ENCODE data around the gene GOLGA7B.

GOLGA7B gene

GRCh38 chr10:97825020-97825760 is 24.5 kb upstream of the GOLGA7B start:
- Histone ChIP-seq H3K79me1 (replicated peaks; ENCODE audit: low read length, poor library complexity, severe bottlenecking) (no peaks in the 10 kb centered on the region), H2BK15ac (ENCODE audit: low read depth, poor library complexity, severe bottlenecking) (no peak overlapping the region), H3K4ac (ENCODE audit: low read depth in 1 of 2, low read length in 2 of 2) (no peak overlapping the region), H3K4me1 (ENCODE audit: control insufficient read depth, insufficient read depth, low read depth, low read length) (peaks cover 16% of the 10 kb centered on the region), H3K23ac (ENCODE audit: low read length in 2 of 2) (no peak overlapping the region), H3K27me3 (ENCODE audit: control insufficient read depth in 1 of 2, insufficient read depth in 1 of 2, low read length in 2 of 2) (peaks cover 4 to 45% of the 10 kb centered on the region in 2 experiments), H2BK120ac (ENCODE audit: low read depth, low read length) (no peak overlapping the region), H3K9ac (ENCODE audit: low read length) (no peak overlapping the region), H3K18ac (ENCODE audit: low read depth in 1 of 2, low read length in 2 of 2) (no peak overlapping the region), H2AFZ (ENCODE audit: low read depth, low read length) (no peak overlapping the region), H2BK5ac (ENCODE audit: low read depth, low read length, poor library complexity, severe bottlenecking) (no peak overlapping the region), H4K91ac (ENCODE audit: low read length) (no peak overlapping the region), H2BK12ac (ENCODE audit: low read length in 2 of 2) (no peak overlapping the region), H3K14ac (ENCODE audit: low read length in 2 of 2) (no peak overlapping the region), H3K4me3 (ENCODE audit: insufficient read depth in 1 of 2, low read depth in 1 of 2, low read length in 2 of 2) (no peak overlapping the region), H3K36me3 (ENCODE audit: control insufficient read depth in 1 of 2, insufficient read depth in 2 of 2, low read depth in 1 of 2, low read length in 2 of 2) (no peaks in the 10 kb centered on the region), H2AK5ac (ENCODE audit: low read length, severe bottlenecking) (no peak overlapping the region), H4K8ac (ENCODE audit: low read length) (no peak overlapping the region), H3K27ac (ENCODE audit: low read length, poor library complexity, severe bottlenecking) (no peak overlapping the region), H3K4me2 (ENCODE audit: low read length, poor library complexity, severe bottlenecking) (no peak overlapping the region), H3K9me3 (ENCODE audit: control insufficient read depth, low read length) (no peaks in the 10 kb centered on the region)
- 83% methylated on average over 12 of the region's 12 CpGs for WGBS
- no peak for DNase-seq

DNA sequence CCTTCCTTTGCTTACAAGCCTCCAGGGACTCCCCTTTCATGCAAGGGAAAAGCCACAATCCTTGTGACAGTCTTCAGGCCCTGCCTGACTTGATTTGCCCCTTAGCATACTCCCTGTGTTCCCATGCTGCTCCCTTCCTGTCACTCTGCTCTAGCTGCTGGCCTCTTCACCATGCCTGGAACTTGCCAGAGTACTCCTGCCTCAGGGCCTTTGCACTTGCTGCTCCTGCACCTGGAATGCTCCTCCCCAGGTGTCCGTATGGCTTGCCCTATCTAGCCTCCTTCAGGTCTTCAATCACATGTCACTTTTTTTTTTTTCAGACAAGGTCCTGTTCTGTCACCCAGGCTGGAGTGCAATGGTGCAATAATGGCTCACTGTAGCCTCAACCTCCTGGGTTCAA is 22.8 kb upstream of the GOLGA7B start:
- WGBS, result 63% methylated on average over 1 of the region's 1 CpG
- H3K27ac ChIP-seq (ENCODE audit: low read length, poor library complexity, severe bottlenecking), result no peak overlapping the region
- no peak overlapping the region for H3K23ac ChIP-seq (ENCODE audit: low read length in 2 of 2)
- no peak overlapping the region for H2AK5ac ChIP-seq (ENCODE audit: low read length, severe bottlenecking)
- no peak overlapping the region for H2AFZ ChIP-seq (ENCODE audit: low read depth, low read length)
- no peak overlapping the region for H3K14ac ChIP-seq (ENCODE audit: low read length in 2 of 2)
- H3K4me3 ChIP-seq (ENCODE audit: insufficient read depth in 1 of 2, low read depth in 1 of 2, low read length in 2 of 2), result no peak overlapping the region
- no peaks in the 10 kb centered on the region for H3K9me3 ChIP-seq (ENCODE audit: control insufficient read depth, low read length)
- H3K9ac ChIP-seq (ENCODE audit: low read length), result no peak overlapping the region
- H3K4me1 ChIP-seq (ENCODE audit: control insufficient read depth, insufficient read depth, low read depth, low read length), result peaks cover 13% of the 10 kb centered on the region
- H2BK12ac ChIP-seq (ENCODE audit: low read length in 2 of 2), result no peak overlapping the region
- H4K91ac ChIP-seq (ENCODE audit: low read length), result no peak overlapping the region
- no peak overlapping the region for H2BK120ac ChIP-seq (ENCODE audit: low read depth, low read length)
- no peaks in the 10 kb centered on the region for H3K36me3 ChIP-seq (ENCODE audit: control insufficient read depth in 1 of 2, insufficient read depth in 2 of 2, low read depth in 1 of 2, low read length in 2 of 2)
- H3K4ac ChIP-seq (ENCODE audit: low read depth in 1 of 2, low read length in 2 of 2), result no peak overlapping the region
- H4K8ac ChIP-seq (ENCODE audit: low read length), result no peak overlapping the region
- peaks cover 19 to 62% of the 10 kb centered on the region in 2 experiments for H3K27me3 ChIP-seq (ENCODE audit: control insufficient read depth in 1 of 2, insufficient read depth in 1 of 2, low read length in 2 of 2)
- H2BK15ac ChIP-seq (ENCODE audit: low read depth, poor library complexity, severe bottlenecking), result no peak overlapping the region
- no peak overlapping the region for H3K4me2 ChIP-seq (ENCODE audit: low read length, poor library complexity, severe bottlenecking)
- no peak for DNase-seq
- no peak overlapping the region for H2BK5ac ChIP-seq (ENCODE audit: low read depth, low read length, poor library complexity, severe bottlenecking)
- H3K18ac ChIP-seq (ENCODE audit: low read depth in 1 of 2, low read length in 2 of 2), result no peak overlapping the region
- no peaks in the 10 kb centered on the region for H3K79me1 ChIP-seq (replicated peaks; ENCODE audit: low read length, poor library complexity, severe bottlenecking)

DNA sequence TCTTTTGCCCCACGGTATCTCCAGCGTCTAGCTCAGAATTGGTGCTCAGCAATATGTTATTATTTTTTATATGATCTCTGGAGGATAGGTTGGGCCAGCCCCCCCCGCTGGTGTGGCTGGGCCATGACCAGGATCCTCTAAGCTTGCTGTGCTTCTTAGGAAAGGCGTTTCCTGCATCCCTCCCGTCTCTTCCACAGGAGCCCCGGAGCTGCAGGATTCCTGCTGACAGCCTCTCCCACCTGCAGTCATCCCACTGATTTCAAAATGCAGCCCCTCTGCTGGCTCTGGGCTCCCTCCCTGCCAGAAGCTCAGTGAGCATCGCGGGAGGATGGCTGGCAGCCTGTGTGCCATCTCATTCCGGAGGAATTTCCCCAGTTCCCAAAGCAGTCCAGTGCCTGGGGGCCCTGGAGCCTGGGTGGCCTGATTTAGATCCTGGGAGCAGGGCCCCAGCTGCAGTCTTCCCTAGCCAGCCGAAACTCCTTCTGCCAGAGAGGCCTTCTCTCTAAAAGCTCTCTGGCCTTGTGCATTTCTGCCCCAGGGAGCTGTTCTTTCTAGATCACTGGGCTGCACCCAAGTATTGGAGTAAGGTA is 21.8 kb upstream of the GOLGA7B start:
- H3K79me1 ChIP-seq (replicated peaks; ENCODE audit: low read length, poor library complexity, severe bottlenecking), result no peaks in the 10 kb centered on the region
- H3K4ac ChIP-seq (ENCODE audit: low read depth in 1 of 2, low read length in 2 of 2), result no peak overlapping the region
- DNase-seq, result no peak
- no peak overlapping the region for H3K14ac ChIP-seq (ENCODE audit: low read length in 2 of 2)
- no peak overlapping the region for H2BK120ac ChIP-seq (ENCODE audit: low read depth, low read length)
- no peak overlapping the region for H3K18ac ChIP-seq (ENCODE audit: low read depth in 1 of 2, low read length in 2 of 2)
- H2BK15ac ChIP-seq (ENCODE audit: low read depth, poor library complexity, severe bottlenecking), result no peak overlapping the region
- no peak overlapping the region for H2AK5ac ChIP-seq (ENCODE audit: low read length, severe bottlenecking)
- H3K4me1 ChIP-seq (ENCODE audit: control insufficient read depth, insufficient read depth, low read depth, low read length), result peaks cover 8% of the 10 kb centered on the region
- 43% methylated on average over 10 of the region's 10 CpGs for whole genome bisulfite sequencing
- no peak overlapping the region for H2BK12ac ChIP-seq (ENCODE audit: low read length in 2 of 2)
- H2AFZ ChIP-seq (ENCODE audit: low read depth, low read length), result no peak overlapping the region
- H3K36me3 ChIP-seq (ENCODE audit: control insufficient read depth in 1 of 2, insufficient read depth in 2 of 2, low read depth in 1 of 2, low read length in 2 of 2), result no peaks in the 10 kb centered on the region
- H2BK5ac ChIP-seq (ENCODE audit: low read depth, low read length, poor library complexity, severe bottlenecking), result no peak overlapping the region
- no peak overlapping the region for H3K27ac ChIP-seq (ENCODE audit: low read length, poor library complexity, severe bottlenecking)
- no peak overlapping the region for H4K91ac ChIP-seq (ENCODE audit: low read length)
- H3K9ac ChIP-seq (ENCODE audit: low read length), result no peak overlapping the region
- H4K8ac ChIP-seq (ENCODE audit: low read length), result no peak overlapping the region
- no peak overlapping the region for H3K23ac ChIP-seq (ENCODE audit: low read length in 2 of 2)
- H3K4me3 ChIP-seq (ENCODE audit: insufficient read depth in 1 of 2, low read depth in 1 of 2, low read length in 2 of 2), result no peak overlapping the region
- peaks cover 27 to 64% of the 10 kb centered on the region in 2 experiments for H3K27me3 ChIP-seq (ENCODE audit: control insufficient read depth in 1 of 2, insufficient read depth in 1 of 2, low read length in 2 of 2)
- no peak overlapping the region for H3K4me2 ChIP-seq (ENCODE audit: low read length, poor library complexity, severe bottlenecking)
- no peaks in the 10 kb centered on the region for H3K9me3 ChIP-seq (ENCODE audit: control insufficient read depth, low read length)

- H2BK5ac ChIP-seq (ENCODE audit: low read depth, low read length, poor library complexity, severe bottlenecking), result no peak overlapping the region
- no peak overlapping the region for H3K4me2 ChIP-seq (ENCODE audit: low read length, poor library complexity, severe bottlenecking)
- no peaks in the 10 kb centered on the region for H3K79me1 ChIP-seq (replicated peaks; ENCODE audit: low read length, poor library complexity, severe bottlenecking)
- H2AFZ ChIP-seq (ENCODE audit: low read depth, low read length), result no peak overlapping the region
- H2AK5ac ChIP-seq (ENCODE audit: low read length, severe bottlenecking), result no peak overlapping the region
- peaks cover 28 to 69% of the 10 kb centered on the region in 2 experiments for H3K27me3 ChIP-seq (ENCODE audit: control insufficient read depth in 1 of 2, insufficient read depth in 1 of 2, low read length in 2 of 2)
- DNase-seq, result no peak
- WGBS, result 81% methylated on average over 2 of the region's 2 CpGs
- no peak overlapping the region for H3K14ac ChIP-seq (ENCODE audit: low read length in 2 of 2)
- H3K4ac ChIP-seq (ENCODE audit: low read depth in 1 of 2, low read length in 2 of 2), result no peak overlapping the region
- H3K23ac ChIP-seq (ENCODE audit: low read length in 2 of 2), result no peak overlapping the region
- no peak overlapping the region for H3K27ac ChIP-seq (ENCODE audit: low read length, poor library complexity, severe bottlenecking)
- H2BK120ac ChIP-seq (ENCODE audit: low read depth, low read length), result no peak overlapping the region
- H4K91ac ChIP-seq (ENCODE audit: low read length), result no peak overlapping the region
- peaks cover 8% of the 10 kb centered on the region for H3K4me1 ChIP-seq (ENCODE audit: control insufficient read depth, insufficient read depth, low read depth, low read length)
- H3K9ac ChIP-seq (ENCODE audit: low read length), result no peak overlapping the region
- no peak overlapping the region for H2BK15ac ChIP-seq (ENCODE audit: low read depth, poor library complexity, severe bottlenecking)
- H3K9me3 ChIP-seq (ENCODE audit: control insufficient read depth, low read length), result no peaks in the 10 kb centered on the region
- H3K4me3 ChIP-seq (ENCODE audit: insufficient read depth in 1 of 2, low read depth in 1 of 2, low read length in 2 of 2), result peak overlapping the region in 1 of 2 experiments; percentile 15
- H3K36me3 ChIP-seq (ENCODE audit: control insufficient read depth in 1 of 2, insufficient read depth in 2 of 2, low read depth in 1 of 2, low read length in 2 of 2), result no peaks in the 10 kb centered on the region
- H2BK12ac ChIP-seq (ENCODE audit: low read length in 2 of 2), result no peak overlapping the region
- no peak overlapping the region for H3K18ac ChIP-seq (ENCODE audit: low read depth in 1 of 2, low read length in 2 of 2)
- no peak overlapping the region for H4K8ac ChIP-seq (ENCODE audit: low read length)
These were observed 20.9 kb upstream of the GOLGA7B start for GRCh38 chr10:97828721-97829120.
